Adrenal gland (tissue), 5 donors: ENCODE measurements around the gene TMEM175.

Source experiments
- CTCF ChIP-seq, 6 experiments: fragments of 450-650 bp in 4 of 6; fragments of 200-600 bp in 2 of 6; sonication (generic) in 1 of 6; IDR thresholded peaks; 1 replicate in 5 of 6; 2 replicates in 1 of 6; pipeline versions ENCODE4 v1.5.1 to v1.8.0; 2016 to 2021; ENCODE audit warnings: antibody characterized with exemption in 6 of 6, mild to moderate bottlenecking in 2 of 6, moderate library complexity in 1 of 6
- POLR2A ChIP-seq, 2 donors: fragments of 450-650 bp; IDR thresholded peaks; one replicate each; pipeline ENCODE4 v1.6.1; 2017; ENCODE audit warnings: antibody characterized with exemption in 2 of 2, mild to moderate bottlenecking in 2 of 2, moderate library complexity in 1 of 2
- donor health status: DM: no; HTN: no; CAD: no.

DNA sequence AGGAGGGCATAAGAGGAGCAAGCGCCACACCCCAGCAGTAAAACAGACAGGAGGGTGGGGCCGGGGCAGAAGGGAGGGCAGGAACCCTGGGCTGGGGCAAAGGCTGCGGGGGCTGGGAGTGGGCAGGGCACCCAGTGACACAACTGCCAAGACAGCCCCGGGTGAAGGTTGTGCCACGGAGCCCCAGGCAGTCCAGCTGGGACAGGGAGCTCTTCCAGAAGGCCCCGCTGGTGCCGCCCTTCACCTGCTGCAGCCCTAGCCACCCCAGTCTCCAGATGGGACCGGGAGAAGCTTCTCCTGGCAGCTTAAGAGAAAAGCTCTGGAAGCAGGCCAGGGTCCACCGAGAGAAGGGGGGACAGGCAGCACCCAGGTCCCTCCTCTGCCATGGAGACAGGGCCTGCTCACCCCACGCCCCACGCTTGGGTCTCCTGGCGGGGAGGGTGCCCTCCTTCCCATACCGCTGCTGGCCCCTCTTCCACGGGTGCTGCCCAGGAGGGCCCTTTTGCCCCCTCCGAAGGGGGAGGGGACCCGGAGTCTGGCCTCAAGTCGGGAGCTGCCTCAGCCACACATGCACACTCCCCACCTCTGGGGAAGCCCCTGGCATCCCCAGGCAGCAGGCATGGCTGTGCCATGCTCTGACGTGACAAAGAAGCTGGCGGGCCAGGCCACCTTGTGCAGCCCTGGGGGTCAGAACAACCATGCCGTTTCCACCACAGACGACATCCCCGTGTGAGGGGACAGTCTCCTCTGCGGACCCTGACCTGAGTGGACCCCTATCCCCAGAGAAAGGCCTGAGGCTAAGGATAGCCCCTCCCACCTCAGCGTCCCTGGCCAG is 39.6 kb downstream of the TMEM175 start:
- no peak for TF ChIP-seq POLR2A (IDR thresholded peaks at IDR 0.05)
- no peak for TF ChIP-seq CTCF (IDR thresholded peaks at IDR 0.05)
